Kidney (tissue), 14 donors: ENCODE measurements around the gene BEND6. TPM values are rescaled to one million over a fixed set of nuclear protein-coding genes. Genes with fewer than 3 reads are reported as not detected.

ENCODE experiments used
- DNase-seq, 5 donors: peaks; one replicate each; pipeline ENCODE4 v3.0.0-alpha.2; 2013 to 2020
- FAIRE-seq: peaks from 2 replicates; lab custom pipeline; 2012; peaks lifted over from hg19 to GRCh38; lab: Jason Lieb, UNC
- H3K27ac ChIP-seq, 2 donors: one replicate each; pipeline ENCODE4 v1.7.0; 2013; ENCODE audit warnings: low read depth in 2 of 2, low read length in 2 of 2, inconsistent platforms in 1 of 2
- H3K27me3 ChIP-seq: one replicate; pipeline ENCODE4 v1.7.1; 2013; ENCODE audit warnings: low read length, inconsistent platforms; ENCODE audit not compliant: control insufficient read depth, insufficient read depth
- H3K36me3 ChIP-seq, 3 donors: one replicate each; pipeline versions ENCODE4 v1.7.0 to v1.7.1; 2013; ENCODE audit warnings: low read length in 3 of 3, control low read depth in 1 of 3, inconsistent platforms in 1 of 3; ENCODE audit not compliant: insufficient read depth in 3 of 3, control insufficient read depth in 2 of 3
- H3K4me1 ChIP-seq, 3 donors: one replicate each; pipeline versions ENCODE4 v1.7.0 to v1.7.1; 2013; ENCODE audit warnings: low read length in 3 of 3, inconsistent platforms in 1 of 3, low read depth in 1 of 3; ENCODE audit not compliant: control insufficient read depth in 2 of 3, insufficient read depth in 2 of 3
- H3K4me3 ChIP-seq, 3 donors: one replicate each; pipeline versions ENCODE4 v1.7.0 to v1.8.1; 2013; ENCODE audit warnings: low read length in 3 of 3, control low read depth in 1 of 3, inconsistent platforms in 1 of 3
- H3K9ac ChIP-seq, 3 donors: one replicate each; pipeline versions ENCODE4 v1.7.0 to v1.7.1; 2013; ENCODE audit warnings: low read length in 3 of 3, control low read depth in 1 of 3, inconsistent platforms in 1 of 3
- H3K9me3 ChIP-seq, 3 donors: one replicate each; pipeline versions ENCODE4 v1.7.0 to v1.7.1; 2013; ENCODE audit warnings: low read length in 3 of 3, control low read depth in 1 of 3, inconsistent platforms in 1 of 3; ENCODE audit not compliant: control insufficient read depth in 2 of 3, insufficient read depth in 1 of 3
- intact Hi-C: fragments of 100-400 bp; cut with DNase I; formaldehyde crosslinking; loops from one replicate; pipeline ENCODE4 v1.11.1; 2022
- polyA plus RNA-seq: library from polyadenylated mRNA; stranded (reverse); fragments of 350-450 nt; fragmentation: Illumina TruSeq; extraction: RNeasy Lipid Tissue Mini Kit (QIAGEN cat#74804); gene quantifications from one replicate; pipeline ENCODE4 v1.2.3, GENCODE V29; 2014; ENCODE audit warnings: low read depth, low replicate concordance; ENCODE audit not compliant: insufficient read depth
- total RNA-seq: library from RNA; stranded (reverse); fragmentation: NEBNext Ultra II Directional; extraction: Animal tissue kit (Norgen Biotek cat#: 25700); gene quantifications from one replicate; pipeline ENCODE4 v1.2.1, GENCODE V29; 2021
- TF ChIP-seq, protein P1 (sequence below): IDR thresholded peaks from 3 replicates; pipeline ENCODE4 v1.5.1; 2012; ENCODE audit warnings: mild to moderate bottlenecking, moderate library complexity, borderline replicate concordance; ENCODE audit not compliant: insufficient read depth; ENCODE audit errors: extremely low read depth
- donor health status: control.
- donor health status: control.
- donor health status: control.
- donor health status: control.
- donor health status: control.
- donor health status: DM: yes; HTN: yes; CAD: no.
- donor health status: Normal renal cell carcinoma (clear cell type).

The BEND6 gene
- total and polyA plus RNA-seq, 2 donors from 2014 or later = 0.72 to 0.86 TPM

DNA sequence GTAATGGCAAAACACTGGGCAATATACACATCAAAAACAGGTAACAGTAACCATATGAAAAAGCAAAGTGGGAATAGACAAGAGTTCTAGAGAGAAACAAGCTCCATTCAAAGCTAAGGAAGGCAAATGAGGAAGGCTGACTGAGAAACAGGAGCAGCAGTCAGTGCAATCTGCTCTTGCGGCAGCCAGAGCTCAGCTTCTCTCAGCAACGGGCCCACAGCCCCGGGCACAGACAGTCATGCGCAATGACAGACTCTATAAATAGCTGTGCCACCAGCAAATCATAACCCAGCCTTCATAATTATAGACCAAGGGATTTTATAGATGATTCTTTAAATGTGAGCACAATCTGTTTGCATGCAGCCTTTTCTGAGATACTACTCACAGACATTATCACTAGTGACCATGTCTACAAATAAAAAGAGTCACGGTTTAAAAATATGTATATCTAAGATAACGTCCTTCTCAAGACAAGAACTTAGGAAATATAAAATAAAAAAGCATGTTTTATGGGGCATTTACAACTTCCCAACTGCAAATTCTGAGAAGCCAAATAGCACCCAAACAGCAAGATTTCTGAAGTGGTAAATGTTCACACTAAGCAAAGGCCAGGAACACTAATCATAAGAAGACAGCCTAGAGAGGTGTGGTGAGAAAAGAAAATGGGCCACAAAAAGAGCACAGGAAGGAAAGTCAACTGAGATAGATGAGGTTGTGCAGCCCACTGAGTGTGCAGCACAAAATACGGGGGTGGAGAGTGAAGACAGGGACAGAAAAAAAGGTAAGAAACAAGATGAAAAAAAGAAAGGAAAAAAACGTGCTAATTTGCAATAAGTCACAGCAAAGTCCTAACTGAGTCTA lies 39.9 kb upstream of the BEND6 start:
- no peak overlapping the region for H3K27ac ChIP-seq
- FAIRE-seq (no peak), DNase-seq (no peak)
- no peaks in the 10 kb centered on the region for H3K36me3 ChIP-seq
- no peak overlapping the region for H3K9ac ChIP-seq
- H3K9me3 ChIP-seq = no peaks in the 10 kb centered on the region
- no peaks in the 10 kb centered on the region for H3K27me3 ChIP-seq
- no peaks in the 10 kb centered on the region for H3K4me1 ChIP-seq
- no peak overlapping the region for H3K4me3 ChIP-seq
- intact Hi-C loops = no loop called here
- TF ChIP-seq, protein P1, sequence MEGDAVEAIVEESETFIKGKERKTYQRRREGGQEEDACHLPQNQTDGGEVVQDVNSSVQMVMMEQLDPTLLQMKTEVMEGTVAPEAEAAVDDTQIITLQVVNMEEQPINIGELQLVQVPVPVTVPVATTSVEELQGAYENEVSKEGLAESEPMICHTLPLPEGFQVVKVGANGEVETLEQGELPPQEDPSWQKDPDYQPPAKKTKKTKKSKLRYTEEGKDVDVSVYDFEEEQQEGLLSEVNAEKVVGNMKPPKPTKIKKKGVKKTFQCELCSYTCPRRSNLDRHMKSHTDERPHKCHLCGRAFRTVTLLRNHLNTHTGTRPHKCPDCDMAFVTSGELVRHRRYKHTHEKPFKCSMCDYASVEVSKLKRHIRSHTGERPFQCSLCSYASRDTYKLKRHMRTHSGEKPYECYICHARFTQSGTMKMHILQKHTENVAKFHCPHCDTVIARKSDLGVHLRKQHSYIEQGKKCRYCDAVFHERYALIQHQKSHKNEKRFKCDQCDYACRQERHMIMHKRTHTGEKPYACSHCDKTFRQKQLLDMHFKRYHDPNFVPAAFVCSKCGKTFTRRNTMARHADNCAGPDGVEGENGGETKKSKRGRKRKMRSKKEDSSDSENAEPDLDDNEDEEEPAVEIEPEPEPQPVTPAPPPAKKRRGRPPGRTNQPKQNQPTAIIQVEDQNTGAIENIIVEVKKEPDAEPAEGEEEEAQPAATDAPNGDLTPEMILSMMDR = no peak

DNA sequence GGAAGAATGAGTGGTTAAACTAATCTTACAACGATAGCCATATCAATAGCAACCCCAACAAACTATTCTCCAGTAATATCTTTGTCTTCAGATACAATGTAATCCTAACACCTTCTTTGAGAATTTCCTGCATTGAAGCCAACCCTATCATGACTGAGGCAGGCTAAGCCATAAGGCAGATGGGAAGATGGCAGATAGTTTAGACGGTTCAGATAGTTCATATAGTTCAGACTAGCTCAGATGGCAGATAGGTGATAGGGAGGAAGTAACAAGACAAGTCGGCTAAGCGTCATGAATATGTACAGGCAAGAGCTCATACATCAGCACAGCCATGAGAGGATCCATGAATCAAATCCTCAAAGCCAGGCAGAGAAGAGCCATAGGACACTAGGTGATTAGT lies 39.1 kb upstream of the BEND6 start:
- H3K9me3 ChIP-seq = no peaks in the 10 kb centered on the region
- no peaks in the 10 kb centered on the region for H3K36me3 ChIP-seq
- TF ChIP-seq, protein P1 = no peak
- intact Hi-C loops = no loop called here
- no peak overlapping the region for H3K9ac ChIP-seq
- H3K27me3 ChIP-seq = no peaks in the 10 kb centered on the region
- no peak overlapping the region for H3K27ac ChIP-seq
- no peak overlapping the region for H3K4me3 ChIP-seq
- DNase-seq (no peak), FAIRE-seq (no peak)
- H3K4me1 ChIP-seq = no peaks in the 10 kb centered on the region

DNA sequence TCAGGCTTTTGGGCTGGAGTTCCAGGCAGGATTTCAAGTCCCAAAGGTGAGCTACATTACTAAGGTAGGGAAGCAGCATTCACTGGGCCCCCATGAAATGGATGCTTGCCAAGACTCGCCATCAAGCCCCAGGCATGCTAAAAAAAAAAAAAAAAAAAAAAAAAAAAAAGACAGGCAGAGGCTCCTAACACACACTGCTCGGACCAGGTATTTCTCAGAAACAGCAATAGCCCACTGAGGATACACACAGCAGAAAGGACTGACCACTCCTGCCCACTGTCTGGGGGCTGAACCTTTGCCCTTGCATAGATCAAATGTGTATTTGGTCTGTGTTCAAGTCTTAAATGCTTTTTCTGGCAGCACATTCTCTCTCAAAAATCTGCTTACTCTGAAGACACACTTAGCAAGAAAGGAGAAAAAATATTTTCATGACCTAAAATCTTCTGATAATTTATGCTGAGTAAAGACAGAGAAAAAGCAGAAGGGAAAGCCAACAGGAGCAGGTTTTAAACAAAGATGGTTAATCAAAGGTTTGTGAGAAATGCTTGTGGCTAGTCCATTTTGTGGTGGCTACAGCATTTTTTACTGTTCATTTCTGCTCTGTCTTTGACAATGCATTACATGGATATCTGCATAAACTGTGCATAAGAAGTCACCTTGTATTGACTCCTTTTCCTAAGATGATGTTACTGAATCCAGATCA lies 37.9 kb upstream of the BEND6 start:
- TF ChIP-seq, protein P1 = no peak
- no peaks in the 10 kb centered on the region for H3K27me3 ChIP-seq
- FAIRE-seq (no peak), DNase-seq (no peak)
- H3K27ac ChIP-seq = no peak overlapping the region
- intact Hi-C loops = no loop called here
- no peak overlapping the region for H3K9ac ChIP-seq
- H3K4me1 ChIP-seq = no peaks in the 10 kb centered on the region
- H3K4me3 ChIP-seq = no peak overlapping the region
- H3K9me3 ChIP-seq = no peaks in the 10 kb centered on the region
- no peaks in the 10 kb centered on the region for H3K36me3 ChIP-seq
